B cell (primary cell): ENCODE measurements around the gene PHACTR3. TPM values are rescaled to one million over a fixed set of nuclear protein-coding genes. Genes with fewer than 3 reads are reported as not detected.

Experiments used
- ATAC-seq: fragments of 200-7000 bp; cut with Tn5 transposase; one replicate; pipeline ENCODE4 v1.10.0; 2021; ENCODE audit warnings: low read depth, mild to moderate bottlenecking, moderate number of reproducible peaks, moderate library complexity
- CTCF ChIA-PET: fragments of 350-600 bp; sonication (Branson Sonifier 250); formaldehyde crosslinking; loops from one replicate; lab custom pipeline; 2021; ENCODE audit warnings: antibody characterized with exemption, inconsistent platforms; lab: Charles Lee
- POLR2A ChIA-PET: fragments of 350-600 bp; sonication (Branson Sonifier 250); formaldehyde crosslinking; loops from one replicate; lab custom pipeline; 2021; ENCODE audit warnings: antibody characterized with exemption; lab: Charles Lee
- DNase-seq: peaks from one replicate; pipeline ENCODE4 v3.0.0; 2013
- H2AFZ ChIP-seq: 2 replicates; pipeline ENCODE4 v1.6.1; 2012; ENCODE audit warnings: mild to moderate bottlenecking, low read depth, low read length; ENCODE audit not compliant: insufficient read depth, poor library complexity, severe bottlenecking
- H3K27ac ChIP-seq, 2 donors: 1 replicate in 1 of 2; 2 replicates in 1 of 2; pipeline ENCODE4 v1.5.1; 2012 to 2013; ENCODE audit warnings: low read length in 2 of 2, mild to moderate bottlenecking in 2 of 2, moderate library complexity in 1 of 2
- H3K27me3 ChIP-seq, 4 experiments: fragments of 200-600 bp in 1 of 4; sonication (generic) in 1 of 4; replicated peaks in 1 of 4; 1 replicate in 2 of 4; 2 replicates in 2 of 4; pipeline versions ENCODE4 v1.6.1 to v1.7.0; 2013 to 2016; ENCODE audit warnings: low read length in 3 of 4, mild to moderate bottlenecking in 2 of 4, mixed read lengths in 1 of 4, moderate library complexity in 1 of 4; ENCODE audit not compliant: insufficient read depth in 4 of 4, control insufficient read depth in 3 of 4; ENCODE audit errors: control extremely low read depth in 1 of 4
- H3K36me3 ChIP-seq, 2 experiments: replicated peaks in 1 of 2; 1 replicate in 1 of 2; 2 replicates in 1 of 2; pipeline versions ENCODE4 v1.6.1 to v1.7.1; 2013; ENCODE audit warnings: low read length in 1 of 2; ENCODE audit not compliant: insufficient read depth in 2 of 2, control insufficient read depth in 1 of 2; ENCODE audit errors: control extremely low read depth in 1 of 2, extremely low read depth in 1 of 2
- H3K4me1 ChIP-seq, 2 donors: fragments of 200-600 bp in 1 of 2; sonication (generic) in 1 of 2; 1 replicate in 1 of 2; 2 replicates in 1 of 2; pipeline versions ENCODE4 v1.5.1 to v1.6.1; 2013 to 2017; ENCODE audit warnings: low read length in 2 of 2; ENCODE audit not compliant: control insufficient read depth in 2 of 2, insufficient read depth in 2 of 2
- H3K4me2 ChIP-seq: replicated peaks from 2 replicates; pipeline ENCODE3; 2012; ENCODE audit warnings: mild to moderate bottlenecking, low read depth, low read length; ENCODE audit not compliant: poor library complexity, severe bottlenecking
- H3K4me3 ChIP-seq, 5 experiments: fragments of 200-600 bp in 1 of 5; sonication (generic) in 1 of 5; 1 replicate in 3 of 5; 2 replicates in 2 of 5; pipeline versions ENCODE4 v1.5.1 to v1.7.0; 2011 to 2016; ENCODE audit warnings: low read length in 4 of 5, mild to moderate bottlenecking in 4 of 5, low read depth in 2 of 5, control low read depth in 1 of 5, moderate library complexity in 1 of 5; ENCODE audit not compliant: insufficient read depth in 1 of 5; ENCODE audit errors: control extremely low read depth in 1 of 5, extremely low read depth in 1 of 5
- H3K79me2 ChIP-seq: fragments of 200-600 bp; sonication (generic); one replicate; pipeline ENCODE4 v1.6.0; 2016; ENCODE audit warnings: low read length; ENCODE audit not compliant: control insufficient read depth, insufficient read depth
- H3K9ac ChIP-seq: fragments of 200-600 bp; sonication (generic); 2 replicates; pipeline ENCODE4 v1.6.1; 2017; ENCODE audit warnings: mild to moderate bottlenecking, low read length, moderate library complexity
- H3K9me3 ChIP-seq, 3 donors: one replicate each; pipeline versions ENCODE4 v1.6.1 to v1.7.1; 2013; ENCODE audit warnings: low read length in 2 of 3; ENCODE audit not compliant: control insufficient read depth in 2 of 3, insufficient read depth in 1 of 3; ENCODE audit errors: control extremely low read depth in 1 of 3
- H4K20me1 ChIP-seq: 2 replicates; pipeline ENCODE4 v1.6.0; 2012; ENCODE audit warnings: mild to moderate bottlenecking, low read length; ENCODE audit not compliant: insufficient read depth, control insufficient read depth, poor library complexity, severe bottlenecking
- H3K27ac Mint-ChIP-seq: one replicate; pipeline ENCODE4 v1.8.0; 2021; ENCODE audit warnings: mixed read lengths
- H3K27me3 Mint-ChIP-seq: one replicate; pipeline ENCODE4 v1.8.0; 2021; ENCODE audit warnings: mixed read lengths
- H3K4me1 Mint-ChIP-seq: one replicate; pipeline ENCODE4 v1.8.0; 2021; ENCODE audit warnings: mixed read lengths
- H3K4me3 Mint-ChIP-seq: one replicate; pipeline ENCODE4 v1.8.0; 2021; ENCODE audit warnings: mixed read lengths
- H3K9me3 Mint-ChIP-seq: one replicate; pipeline ENCODE4 v1.8.0; 2022; ENCODE audit warnings: mixed read lengths; ENCODE audit not compliant: insufficient read depth
- CTCF ChIP-seq: fragments of 200-600 bp; IDR thresholded peaks from one replicate; pipeline ENCODE4 v1.8.0; 2022; ENCODE audit warnings: antibody characterized with exemption, mild to moderate bottlenecking
- EZH2 ChIP-seq: IDR thresholded peaks from 2 replicates; pipeline ENCODE4 v1.6.1; 2012; ENCODE audit warnings: borderline replicate concordance, low read depth, mild to moderate bottlenecking, moderate library complexity, low read length; ENCODE audit not compliant: insufficient read depth, poor library complexity, severe bottlenecking
- WGBS: methylation state at CpG from one replicate; pipeline ENCODE4 v1.1.5; 2013; ENCODE audit warnings: missing lambda C conversion rate; ENCODE audit not compliant: insufficient coverage; 5-methylcytosine and 5-hydroxymethylcytosine counted together
- intact Hi-C: fragments of 100-400 bp; cut with micrococcal nuclease; formaldehyde crosslinking; loops from one replicate; pipeline ENCODE4 v1.10.0; 2022
- polyA plus RNA-seq: library from polyadenylated mRNA; depleted of rRNA; stranded (reverse); fragments of >200 nt; gene quantifications from 2 replicates; pipeline ENCODE4 v1.2.3, GENCODE V29; 2012
- total RNA-seq, 2 donors: library from RNA; stranded (reverse); fragments of 120-200 nt in 1 of 2; gene quantifications; 1 replicate in 1 of 2; 2 replicates in 1 of 2; pipeline versions ENCODE4 v1.2.3 to v1.2.4, GENCODE V29; 2013 to 2022

PHACTR3 gene
- total and polyA plus RNA-seq, 2 donors (not counting 1 experiment from before 2014, with no cell fraction given): not detected

DNA sequence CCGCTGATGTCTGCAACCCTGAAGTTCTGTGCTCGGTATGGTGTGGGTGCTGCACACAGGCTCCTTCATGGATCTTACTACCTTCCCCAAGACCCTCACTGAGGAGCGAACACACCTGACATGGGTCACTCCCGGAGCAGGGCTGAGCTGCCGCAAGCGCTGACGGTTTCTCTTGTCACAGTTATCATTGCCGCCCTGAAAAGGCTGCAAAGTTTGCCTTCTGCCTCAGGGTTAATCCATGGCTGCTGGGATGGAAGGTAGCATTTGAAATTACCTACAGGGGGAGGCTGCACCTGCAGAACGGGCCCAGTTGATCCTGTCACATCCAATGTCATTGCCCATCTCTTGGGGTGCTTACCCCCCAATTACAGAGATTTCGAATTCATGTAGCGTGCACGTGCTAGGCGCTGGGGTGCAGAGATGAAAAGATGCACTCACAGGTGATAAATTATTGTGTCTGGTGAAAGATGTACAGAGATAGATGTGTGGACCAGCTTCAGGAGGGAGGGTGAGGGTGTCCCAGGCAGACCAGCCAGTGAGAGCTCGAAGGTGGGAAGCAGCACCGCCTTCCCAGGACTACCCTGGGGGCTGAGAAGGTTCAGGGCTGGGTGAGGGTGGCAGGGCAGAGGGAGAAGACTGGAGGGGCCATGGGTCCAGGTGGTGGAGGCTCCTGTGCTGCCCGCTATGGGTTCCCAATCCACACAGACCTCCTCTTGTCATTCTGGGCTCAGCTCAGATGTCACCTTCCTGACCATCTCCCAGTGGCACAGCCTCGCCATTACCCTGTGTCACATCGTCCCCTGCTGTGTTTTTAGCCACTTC is 209.0 kb downstream of the PHACTR3 start:
- H3K9ac ChIP-seq: no peak overlapping the region
- ChIA-PET POLR2A (no interaction called here), CTCF (no interaction called here)
- DNase-seq: no peak
- H3K4me3 Mint-ChIP-seq: no peak overlapping the region
- H3K4me3 ChIP-seq: no peak overlapping the region
- H3K4me1 Mint-ChIP-seq: no peaks in the 10 kb centered on the region
- no peaks in the 10 kb centered on the region for H3K36me3 ChIP-seq
- no peaks in the 10 kb centered on the region for H3K4me1 ChIP-seq
- TF ChIP-seq CTCF (no peak), EZH2 (no peak)
- intact Hi-C loops: no loop called here
- ATAC-seq: no peak
- H3K9me3 Mint-ChIP-seq: no peaks in the 10 kb centered on the region
- H3K4me2 ChIP-seq: no peak overlapping the region
- H2AFZ ChIP-seq: no peak overlapping the region
- no peak overlapping the region for H3K27ac Mint-ChIP-seq
- no peaks in the 10 kb centered on the region for H3K79me2 ChIP-seq
- no peaks in the 10 kb centered on the region for H3K9me3 ChIP-seq
- H3K27me3 Mint-ChIP-seq: no peaks in the 10 kb centered on the region
- H3K27ac ChIP-seq: no peak overlapping the region
- 92% methylated on average over 15 of the region's 18 CpGs for WGBS
- H4K20me1 ChIP-seq: no peaks in the 10 kb centered on the region
- no peaks in the 10 kb centered on the region for H3K27me3 ChIP-seq

DNA sequence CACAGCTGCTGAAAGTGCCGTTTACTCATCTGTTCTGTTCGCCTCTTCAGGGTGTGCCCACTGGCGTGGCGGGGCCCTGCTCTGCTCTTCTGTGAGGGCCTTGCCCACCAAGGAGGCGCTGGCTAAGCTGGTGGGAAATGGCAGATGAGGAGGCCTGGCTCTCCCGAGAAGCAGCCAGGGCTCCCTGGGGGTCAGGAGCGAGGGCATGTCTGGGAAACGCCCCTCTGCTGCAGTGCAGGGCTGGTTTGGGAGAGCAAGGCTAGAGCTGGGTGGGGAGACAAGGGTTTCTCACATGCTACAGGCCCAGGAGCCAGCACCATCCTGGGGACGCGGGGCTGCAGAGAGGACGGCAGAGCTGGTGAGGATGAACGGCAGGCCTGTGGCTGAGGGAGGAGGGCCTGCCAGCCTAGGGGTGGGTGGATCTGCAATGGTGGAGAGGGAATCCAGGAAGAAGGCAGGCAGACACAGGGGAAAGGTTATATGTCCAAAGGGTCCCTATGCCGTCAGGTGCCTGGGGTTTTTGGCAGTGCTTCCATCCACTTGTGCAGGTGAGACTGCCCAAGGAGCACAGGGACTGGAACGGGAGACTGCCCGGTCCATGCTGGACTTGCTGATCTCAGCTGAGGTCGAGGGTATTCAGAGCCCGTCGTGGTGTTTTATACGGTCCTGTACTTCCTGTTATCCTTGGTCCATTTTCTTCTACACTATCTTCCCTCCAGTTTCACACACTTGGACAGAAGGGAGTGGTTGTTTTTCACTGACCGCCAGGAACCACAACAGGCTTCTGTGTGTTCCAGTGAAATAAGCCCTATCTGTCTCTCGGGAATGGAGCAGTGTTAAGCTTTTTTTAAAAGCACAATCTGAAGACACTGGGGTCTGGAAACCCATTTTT is 209.9 kb downstream of the PHACTR3 start:
- no peaks in the 10 kb centered on the region for H3K36me3 ChIP-seq
- H3K79me2 ChIP-seq: no peaks in the 10 kb centered on the region
- no peaks in the 10 kb centered on the region for H3K9me3 ChIP-seq
- H3K27me3 ChIP-seq: no peaks in the 10 kb centered on the region
- Mint-ChIP-seq H3K27me3 (no peaks in the 10 kb centered on the region), H3K9me3 (no peaks in the 10 kb centered on the region), H3K4me1 (no peaks in the 10 kb centered on the region), H3K27ac (no peak overlapping the region), H3K4me3 (no peak overlapping the region)
- no peak overlapping the region for H3K27ac ChIP-seq
- H2AFZ ChIP-seq: no peak overlapping the region
- H3K4me3 ChIP-seq: no peak overlapping the region
- TF ChIP-seq EZH2: no peak
- no peak for TF ChIP-seq CTCF
- H3K4me2 ChIP-seq: no peak overlapping the region
- intact Hi-C loops: no loop called here
- no peak for ATAC-seq
- POLR2A ChIA-PET: no interaction called here
- H4K20me1 ChIP-seq: no peaks in the 10 kb centered on the region
- no peak for DNase-seq
- no peaks in the 10 kb centered on the region for H3K4me1 ChIP-seq
- no peak overlapping the region for H3K9ac ChIP-seq
- CTCF ChIA-PET: no interaction called here
- 79% methylated on average over 20 of the region's 21 CpGs for WGBS
